K562 (cell line): ENCODE measurements around the gene GALP.

ENCODE experiments used
- HDAC2 ChIP-seq: fragments of 450-650 bp; IDR thresholded peaks from 2 replicates; pipeline ENCODE4 v1.6.1; 2016; ENCODE audit warnings: mild to moderate bottlenecking
- HMG20B ChIP-seq: fragments of 250-450 bp; sonication (Bioruptor Pico); IDR thresholded peaks from 2 replicates; pipeline ENCODE4 v1.5.0; 2021; ENCODE audit warnings: mild to moderate bottlenecking
- NFATC3 ChIP-seq: fragments of 450-650 bp; IDR thresholded peaks from 2 replicates; pipeline ENCODE4 v1.6.1; 2017; ENCODE audit warnings: mild to moderate bottlenecking
- PATZ1 ChIP-seq: fragments of 250-450 bp; sonication (Bioruptor Pico); IDR thresholded peaks from 2 replicates; pipeline ENCODE4 v1.5.0; 2020; ENCODE audit warnings: mild to moderate bottlenecking, borderline replicate concordance
- POLR2AphosphoS2 ChIP-seq: IDR thresholded peaks from 2 replicates; pipeline ENCODE4 v1.6.1; 2012; ENCODE audit warnings: low read length, improper control_type of control experiment
- ZZZ3 ChIP-seq: fragments of 450-650 bp; IDR thresholded peaks from 2 replicates; pipeline ENCODE4 v1.6.1; 2016; ENCODE audit warnings: antibody characterized with exemption, mild to moderate bottlenecking, moderate library complexity

- no peak for TF ChIP-seq NFATC3
- TF ChIP-seq HDAC2: no peak
- TF ChIP-seq ZZZ3: no peak
- TF ChIP-seq HMG20B: no peak
- TF ChIP-seq POLR2AphosphoS2: no peak
- TF ChIP-seq PATZ1 (CRISPR knock-in tag): no peak
Observed at GRCh38 chr19:56174086-56174485, 1.7 kb upstream of the GALP start.
